A673 (cell line): ENCODE measurements around the gene ETS2.

ENCODE experiments used
- CTCF ChIP-seq: fragments of 300-800, 200-600 bp; sonication (generic); conservative IDR thresholded peaks from 2 replicates; pipeline ENCODE4 v1.5.1; 2017; ENCODE audit warnings: low read depth, mild to moderate bottlenecking, antibody characterized with exemption, low read length, moderate library complexity, mixed read lengths
- EZH2 ChIP-seq: fragments of 200-600 bp; sonication (generic); IDR thresholded peaks from 2 replicates; pipeline ENCODE4 v1.6.1; 2017; ENCODE audit warnings: borderline replicate concordance, low read depth, mild to moderate bottlenecking, mixed read lengths, antibody characterized with exemption, low read length; ENCODE audit not compliant: poor library complexity, severe bottlenecking

- TF ChIP-seq CTCF, result no peak
- TF ChIP-seq EZH2, result no peak
Measured at GRCh38 chr21:38852708-38853107, 47.0 kb downstream of the ETS2 start.
